ENCODE data around the gene LRRC17. TPM values are rescaled to one million over a fixed set of nuclear protein-coding genes. Genes with fewer than 3 reads are reported as not detected.

The LRRC17 gene
- 0.08 to 0.35 TPM (median 0.16 TPM) in 4 of 5 replicates, not detected in the other for total RNA-seq (2022; extraction: Qiagen RNA extraction; ENCODE audit: low read depth)

GRCh38 chr7:102912742-102913141, at the start of gene LRRC17:
TSS of gene LRRC17 (plus strand) at chr7:102913000. CDS start at chr7:102933914, 20,914 bp downstream.

Other genes starting within 250 kb of the LRRC17 start
- gene POLR2J2, start 241.3 kb upstream of the LRRC17 start, total RNA-seq (2022; extraction: Qiagen RNA extraction; ENCODE audit: low read depth): 0.21 to 0.51 TPM (median 0.42 TPM) in 5 replicates
- 5.9 to 9.4 TPM (median 8.1 TPM) in 5 replicates for gene FAM185A, start 164.0 kb upstream of the LRRC17 start, total RNA-seq (2022; extraction: Qiagen RNA extraction; ENCODE audit: low read depth)
- gene FBXL13, start 161.8 kb downstream of the LRRC17 start, total RNA-seq (2022; extraction: Qiagen RNA extraction; ENCODE audit: low read depth): 0.19 to 0.42 TPM (median 0.31 TPM) in 4 of 5 replicates, not detected in the other
- gene ARMC10, start 162.1 kb downstream of the LRRC17 start, total RNA-seq (2022; extraction: Qiagen RNA extraction; ENCODE audit: low read depth): 19.8 to 40.8 TPM (median 37.1 TPM) in 5 replicates
- 3.5 to 5.7 TPM (median 4.0 TPM) in 5 replicates for gene NAPEPLD, start 236.1 kb downstream of the LRRC17 start, total RNA-seq (2022; extraction: Qiagen RNA extraction; ENCODE audit: low read depth)